Spleen (tissue), 7 donors: ENCODE data around the gene KCNQ1.

Experiments
- POLR2A ChIP-seq, 3 donors: fragments of 450-650 bp; IDR thresholded peaks; one replicate each; pipeline ENCODE4 v1.5.1; 2017; ENCODE audit warnings: antibody characterized with exemption in 3 of 3, mild to moderate bottlenecking in 1 of 3
- TF ChIP-seq, protein P1 (sequence below), 11 experiments: fragments of 200-600 bp in 7 of 11; fragments of 450-650 bp in 4 of 11; sonication (generic) in 4 of 11; IDR thresholded peaks in 8 of 11; conservative IDR thresholded peaks in 3 of 11; 1 replicate in 7 of 11; 2 replicates in 4 of 11; pipeline versions ENCODE4 v1.4.0 to v1.8.0; 2016 to 2021; ENCODE audit warnings: antibody characterized with exemption in 11 of 11, inconsistent platforms in 4 of 11, mild to moderate bottlenecking in 1 of 11
- donor health status: DM: no; HTN: no; CAD: no; lungs with moderate emphysema.
- donor health status: DM: no; HTN: no; CAD: no.
- donor health status: DM: no; HTN: no; CAD: no.

DNA sequence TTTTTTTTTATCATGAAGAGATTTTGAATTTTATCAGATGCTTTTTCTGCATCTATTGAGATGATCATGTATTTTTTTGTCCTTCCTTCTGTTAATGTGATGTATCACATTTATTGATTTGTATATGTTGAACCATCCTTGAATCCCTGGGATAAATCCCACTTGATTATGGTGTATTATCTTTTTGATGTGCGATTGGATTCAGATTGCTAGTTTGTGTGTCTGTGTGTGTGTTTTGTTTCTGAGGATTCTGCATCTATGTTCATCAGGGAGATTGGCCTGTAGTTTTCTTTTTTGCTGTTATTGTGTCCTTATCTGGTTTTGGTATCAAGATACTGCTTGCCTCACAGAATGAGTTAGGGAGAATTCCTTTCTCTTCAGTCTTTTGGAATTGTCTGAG lies 202.4 kb downstream of the KCNQ1 start:
- TF ChIP-seq, protein P1, sequence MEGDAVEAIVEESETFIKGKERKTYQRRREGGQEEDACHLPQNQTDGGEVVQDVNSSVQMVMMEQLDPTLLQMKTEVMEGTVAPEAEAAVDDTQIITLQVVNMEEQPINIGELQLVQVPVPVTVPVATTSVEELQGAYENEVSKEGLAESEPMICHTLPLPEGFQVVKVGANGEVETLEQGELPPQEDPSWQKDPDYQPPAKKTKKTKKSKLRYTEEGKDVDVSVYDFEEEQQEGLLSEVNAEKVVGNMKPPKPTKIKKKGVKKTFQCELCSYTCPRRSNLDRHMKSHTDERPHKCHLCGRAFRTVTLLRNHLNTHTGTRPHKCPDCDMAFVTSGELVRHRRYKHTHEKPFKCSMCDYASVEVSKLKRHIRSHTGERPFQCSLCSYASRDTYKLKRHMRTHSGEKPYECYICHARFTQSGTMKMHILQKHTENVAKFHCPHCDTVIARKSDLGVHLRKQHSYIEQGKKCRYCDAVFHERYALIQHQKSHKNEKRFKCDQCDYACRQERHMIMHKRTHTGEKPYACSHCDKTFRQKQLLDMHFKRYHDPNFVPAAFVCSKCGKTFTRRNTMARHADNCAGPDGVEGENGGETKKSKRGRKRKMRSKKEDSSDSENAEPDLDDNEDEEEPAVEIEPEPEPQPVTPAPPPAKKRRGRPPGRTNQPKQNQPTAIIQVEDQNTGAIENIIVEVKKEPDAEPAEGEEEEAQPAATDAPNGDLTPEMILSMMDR (IDR thresholded peaks at IDR 0.05 in 8 of 11, conservative IDR thresholded peaks at IDR 0.05 in 3 of 11) = no peak
- no peak for TF ChIP-seq POLR2A (IDR thresholded peaks at IDR 0.05)
